GOT3 (cell line): Measurements from ENCODE around the gene DGKQ.
"Not testable (repeated sequence)": the region's sequence is repeated elsewhere in the genome, so short reads cannot be mapped to it uniquely, and the experiment has no call there.

Source experiments
- DNase-seq: peaks from one replicate; lab custom pipeline; 2025; ENCODE audit warnings: mixed read lengths; lab: John Stamatoyannopoulos, UW

Gene DGKQ

DNA sequence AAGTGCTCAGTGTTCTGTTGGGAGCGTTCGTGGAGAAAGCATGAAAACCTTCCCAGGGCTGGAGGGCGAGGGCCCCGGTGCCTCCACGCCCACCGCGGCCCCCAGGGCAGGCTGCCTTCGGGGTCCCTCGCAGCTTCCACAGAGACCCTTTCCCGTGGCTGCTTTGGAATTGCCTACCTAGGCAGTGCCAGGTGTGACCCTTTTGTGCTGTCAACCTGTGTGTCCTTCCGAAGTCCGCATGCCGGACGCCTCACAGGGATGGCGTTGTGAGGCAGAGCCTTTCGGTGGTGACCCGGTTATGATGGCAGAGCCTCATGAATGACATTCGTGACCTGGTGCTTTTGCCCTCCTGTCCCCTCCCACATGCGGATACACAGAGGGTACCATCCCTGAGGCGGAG, 23.7 kb downstream of the DGKQ start:
- no peak for DNase-seq

DNA sequence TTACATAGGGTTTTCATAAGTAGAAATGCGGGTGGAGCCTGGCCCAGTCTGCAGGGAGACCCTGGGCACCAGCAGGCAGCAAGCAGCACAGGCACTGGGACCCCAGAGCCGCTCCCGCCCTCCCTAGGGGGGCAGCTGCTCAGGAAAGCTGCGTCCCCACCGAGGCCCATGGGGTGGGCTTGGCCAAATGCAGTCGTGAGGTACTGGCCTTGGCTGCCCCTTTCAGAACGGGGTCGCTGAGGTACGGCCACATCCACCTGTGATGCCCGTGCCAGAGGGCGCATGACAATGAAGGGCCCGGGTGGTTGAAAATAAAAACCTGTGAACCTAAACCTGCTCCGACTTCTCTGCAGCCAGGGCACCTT, 24.5 kb downstream of the DGKQ start:
- DNase-seq: no peak

DNA sequence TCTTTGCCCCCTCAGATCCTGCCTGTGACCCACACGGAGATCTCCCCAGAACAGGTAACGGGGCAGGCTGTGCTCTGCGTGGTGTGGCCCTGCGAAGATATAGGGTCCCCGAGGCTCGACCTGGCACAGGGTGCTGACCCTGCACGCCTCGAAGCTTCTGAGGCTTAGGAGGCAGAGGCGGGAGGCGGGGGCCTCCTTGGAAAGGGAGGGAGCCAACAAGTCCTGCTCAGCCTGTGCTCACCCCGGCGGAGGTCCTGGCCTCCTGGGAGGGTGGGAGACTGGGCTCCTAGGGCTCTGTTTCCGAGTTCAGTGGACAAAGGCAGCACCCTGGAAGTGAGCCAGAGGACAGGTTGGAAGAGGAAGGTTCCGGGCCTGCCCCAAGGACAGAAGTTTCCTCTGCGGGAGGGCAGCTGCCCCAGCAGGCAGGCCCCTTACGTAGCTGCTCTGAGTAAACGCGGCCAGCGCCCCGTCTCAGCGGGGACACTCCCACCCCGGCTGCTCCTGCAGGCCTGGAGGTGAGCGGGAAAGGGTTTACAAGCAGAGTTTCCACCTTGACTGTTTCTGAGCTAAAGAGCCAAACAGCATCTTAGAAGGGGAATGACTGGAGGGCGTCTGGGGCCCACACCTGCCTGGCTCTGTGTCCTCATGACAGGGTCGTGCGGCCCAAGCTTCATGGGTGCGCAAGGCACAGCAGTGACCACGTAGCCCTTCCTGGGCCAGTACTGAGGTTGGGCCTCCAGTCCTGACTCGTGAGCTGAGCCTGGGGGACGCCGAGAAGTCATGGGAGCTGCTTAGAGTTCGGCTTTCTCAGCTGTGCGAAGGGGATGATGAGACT, 25.1 kb downstream of the DGKQ start:
- no peak for DNase-seq

DNA sequence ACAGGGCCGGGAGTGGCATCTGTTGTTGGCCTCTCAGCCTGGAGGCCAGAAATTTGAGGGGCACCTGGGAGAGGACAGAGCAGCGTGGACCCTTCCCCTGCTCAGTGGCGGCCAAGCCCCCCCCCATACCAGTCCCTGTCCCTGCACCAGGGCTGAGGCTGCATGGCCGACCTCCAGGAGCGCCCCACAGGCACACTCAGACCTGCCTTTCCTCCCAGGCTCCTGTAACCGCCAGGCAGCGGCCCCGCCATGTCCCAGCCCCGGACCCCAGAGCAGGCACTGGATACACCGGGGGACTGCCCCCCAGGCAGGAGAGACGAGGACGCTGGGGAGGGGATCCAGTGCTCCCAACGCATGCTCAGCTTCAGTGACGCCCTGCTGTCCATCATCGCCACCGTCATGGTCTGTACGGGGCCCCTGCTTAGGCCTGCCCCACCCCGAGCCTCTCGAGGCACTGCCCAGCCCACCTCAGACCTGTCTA, 25.8 kb downstream of the DGKQ start:
- DNase-seq: no peak

DNA sequence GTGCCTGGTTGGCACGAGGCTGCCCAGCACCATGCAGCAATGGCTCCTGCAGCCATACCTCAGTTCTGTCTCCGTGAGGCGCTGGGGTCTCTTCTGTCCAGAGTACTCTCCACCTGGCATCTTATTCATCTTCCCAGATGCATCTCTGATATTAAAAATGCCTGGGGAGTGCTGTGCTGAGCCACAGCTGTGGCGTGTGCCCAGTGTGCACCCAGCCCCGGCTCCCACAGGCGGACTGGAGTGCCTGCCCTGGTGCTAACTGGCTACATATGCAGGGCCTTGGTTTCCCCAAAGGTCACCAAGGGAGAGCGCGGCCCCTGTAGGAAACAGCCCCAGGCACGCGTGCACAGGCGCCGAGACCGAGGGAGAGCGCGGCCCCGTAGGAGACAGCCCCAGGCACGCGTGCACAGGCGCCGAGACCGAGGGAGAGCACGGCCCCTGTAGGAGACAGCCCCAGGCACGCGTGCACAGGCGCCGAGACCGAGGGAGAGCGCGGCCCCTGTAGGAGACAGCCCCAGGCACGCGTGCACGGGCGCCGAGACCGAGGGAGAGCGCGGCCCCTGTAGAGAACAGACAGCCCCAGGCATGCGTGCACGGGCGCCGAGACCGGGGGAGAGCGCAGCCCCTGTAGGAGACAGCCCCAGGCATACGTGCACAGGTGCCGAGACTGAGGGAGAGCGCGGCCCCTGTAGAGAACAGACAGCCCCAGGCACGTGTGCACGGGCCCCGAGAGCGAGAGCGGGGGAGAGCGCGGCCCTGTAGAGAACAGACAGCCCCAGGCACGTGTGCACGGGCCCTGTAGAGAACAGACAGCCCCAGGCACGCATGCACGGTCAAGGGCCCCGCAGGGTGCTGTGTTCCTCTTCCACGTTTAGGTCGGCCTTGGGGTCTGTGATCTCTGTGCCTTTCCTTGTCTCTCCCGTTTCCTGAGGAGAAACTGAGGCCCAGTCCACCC, 26.6 kb downstream of the DGKQ start:
- DNase-seq: no peak

DNA sequence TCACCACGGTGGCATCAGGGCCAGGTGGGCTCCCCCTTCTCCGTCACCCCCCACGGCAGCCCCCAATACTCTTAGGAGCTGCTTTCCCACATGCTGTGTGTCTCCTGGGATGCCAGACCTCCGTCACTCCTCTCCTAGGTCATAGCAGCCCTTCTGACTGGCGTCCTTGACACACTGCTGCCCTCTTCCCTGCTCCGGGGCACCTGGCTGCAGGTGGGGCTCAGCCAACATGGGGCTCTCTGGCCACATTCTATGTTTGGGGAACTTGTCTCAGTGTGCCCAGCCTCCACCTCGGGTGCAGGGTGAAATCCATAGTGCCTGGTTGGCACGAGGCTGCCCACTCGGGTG, 27.3 kb downstream of the DGKQ start:
- no peak for DNase-seq

DNA sequence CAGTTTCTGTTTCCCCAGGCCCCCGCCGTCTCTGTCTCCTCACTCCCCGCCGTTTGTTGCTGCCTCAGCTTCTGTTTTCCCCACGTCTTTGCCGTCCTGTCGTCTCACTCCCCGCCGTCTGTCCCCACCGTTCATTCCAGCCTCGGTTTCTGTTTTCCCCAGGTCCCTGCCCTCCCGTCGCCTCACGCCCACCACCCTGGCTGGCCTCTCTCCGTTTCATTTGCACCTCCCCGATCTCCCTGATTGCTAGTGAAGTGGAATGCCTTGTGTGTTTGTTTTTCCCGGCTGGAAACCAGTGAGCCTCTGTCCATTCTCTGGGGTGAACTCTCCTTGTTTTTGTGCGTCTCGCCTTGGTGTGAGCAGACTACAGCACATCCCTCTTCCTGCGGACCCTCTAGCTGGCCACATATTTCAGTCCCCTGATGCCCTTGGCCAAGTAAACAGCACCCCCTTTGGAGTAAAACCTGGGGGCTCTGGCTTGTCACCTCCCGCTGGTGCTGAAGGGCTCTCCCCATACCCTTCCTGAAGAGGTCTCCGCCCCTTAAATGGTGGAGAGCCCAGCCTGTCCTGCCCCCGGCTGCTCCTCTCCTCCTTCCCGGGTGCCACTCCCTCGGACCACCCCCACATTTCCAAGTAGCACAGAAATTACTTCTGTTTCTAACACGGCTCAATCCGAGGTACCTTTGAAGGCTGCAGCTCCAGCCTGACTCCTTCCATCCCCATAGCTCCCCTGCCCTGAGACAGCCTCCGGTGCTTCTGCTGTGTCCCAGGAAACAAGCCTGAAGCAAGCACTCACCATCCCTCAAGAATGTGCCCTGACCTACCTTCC, 27.9 kb downstream of the DGKQ start:
- no peak for DNase-seq

DNA sequence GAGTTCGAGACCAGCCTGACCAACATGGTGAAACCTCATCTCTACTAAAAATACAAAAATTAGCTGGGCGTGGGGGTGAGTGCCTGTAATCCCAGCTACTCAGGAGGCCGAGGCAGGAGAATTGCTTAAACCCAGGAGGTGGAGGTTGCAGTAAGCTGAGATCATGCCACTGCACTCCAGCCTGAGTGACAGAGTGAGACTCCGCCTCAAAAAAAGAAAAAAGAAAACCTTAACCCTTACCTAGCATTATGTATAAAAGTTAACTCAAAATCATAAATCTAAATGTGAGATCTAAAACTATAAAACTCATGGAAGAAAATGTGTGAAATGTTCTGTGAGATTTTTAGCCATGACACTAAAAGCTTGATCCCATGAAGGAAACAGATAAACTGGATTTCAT, 33.9 kb downstream of the DGKQ start:
- DNase-seq: not testable (repeated sequence)

DNA sequence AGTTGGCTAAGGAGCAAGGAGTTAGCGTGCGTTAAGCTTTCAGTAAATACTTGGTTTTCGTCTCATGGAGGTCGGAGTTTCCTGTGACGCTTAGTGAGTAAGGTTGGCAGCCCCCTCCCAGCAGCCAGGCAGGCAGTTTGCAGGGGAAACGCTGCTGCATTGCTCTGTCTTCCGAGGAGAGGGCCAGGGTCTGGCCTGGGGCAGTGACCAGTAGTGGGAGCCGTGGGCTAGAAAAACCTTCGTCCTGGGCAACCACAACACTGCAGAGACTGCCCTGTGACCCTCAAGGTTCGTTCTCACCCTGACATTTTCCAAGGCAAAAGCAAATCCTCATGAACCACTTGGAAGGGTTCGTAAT, 40.7 kb downstream of the DGKQ start:
- DNase-seq: no peak

DNA sequence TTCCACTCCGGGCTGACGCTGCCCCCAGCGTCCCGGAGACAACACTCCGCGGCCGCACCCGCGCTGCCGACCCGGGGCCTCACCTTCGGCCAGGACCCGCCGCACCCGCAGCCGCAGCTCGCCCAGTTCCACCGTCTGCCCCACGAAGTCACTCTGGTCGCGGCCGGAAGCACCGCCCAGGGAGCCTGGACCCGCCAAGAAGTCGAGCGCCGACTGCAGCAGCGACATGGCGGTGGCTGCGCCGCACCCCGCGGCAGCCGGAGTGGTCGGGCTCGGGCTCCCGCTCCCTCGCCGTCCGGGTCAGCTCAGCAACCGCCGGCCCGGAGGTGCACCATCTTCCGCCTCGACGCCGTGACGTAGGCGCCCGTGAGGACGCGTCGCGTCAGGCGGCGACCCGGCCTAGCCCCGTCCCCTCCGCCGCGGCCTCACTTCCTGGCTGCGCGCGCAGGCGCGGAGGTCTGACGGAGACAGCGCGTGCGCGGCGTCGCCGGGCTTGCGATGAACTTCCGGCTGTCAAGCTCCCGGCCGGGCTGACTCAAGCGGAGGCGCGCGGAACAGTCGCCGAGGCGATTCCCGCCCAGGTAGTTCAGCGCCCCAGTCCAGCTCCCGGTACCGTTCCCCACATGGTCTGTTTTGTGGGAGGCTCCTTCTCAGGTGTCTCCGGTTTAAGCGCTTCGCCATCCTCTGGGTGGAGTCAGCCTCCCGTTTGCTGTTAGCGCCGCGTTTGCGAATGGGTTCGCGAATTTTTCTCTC, 41.2 kb downstream of the DGKQ start, which contains the start of the genes GAK and TMEM175:
Gene GAK (minus strand): TSS at position 357 of the 753 bp plus-strand sequence. CDS start 129 bp downstream, at position 228.
Gene TMEM175 (plus strand): TSS at position 501 of the 753 bp plus-strand sequence. CDS start 15,280 bp downstream, outside the sequence.
- peak; percentile 88 for DNase-seq

DNA sequence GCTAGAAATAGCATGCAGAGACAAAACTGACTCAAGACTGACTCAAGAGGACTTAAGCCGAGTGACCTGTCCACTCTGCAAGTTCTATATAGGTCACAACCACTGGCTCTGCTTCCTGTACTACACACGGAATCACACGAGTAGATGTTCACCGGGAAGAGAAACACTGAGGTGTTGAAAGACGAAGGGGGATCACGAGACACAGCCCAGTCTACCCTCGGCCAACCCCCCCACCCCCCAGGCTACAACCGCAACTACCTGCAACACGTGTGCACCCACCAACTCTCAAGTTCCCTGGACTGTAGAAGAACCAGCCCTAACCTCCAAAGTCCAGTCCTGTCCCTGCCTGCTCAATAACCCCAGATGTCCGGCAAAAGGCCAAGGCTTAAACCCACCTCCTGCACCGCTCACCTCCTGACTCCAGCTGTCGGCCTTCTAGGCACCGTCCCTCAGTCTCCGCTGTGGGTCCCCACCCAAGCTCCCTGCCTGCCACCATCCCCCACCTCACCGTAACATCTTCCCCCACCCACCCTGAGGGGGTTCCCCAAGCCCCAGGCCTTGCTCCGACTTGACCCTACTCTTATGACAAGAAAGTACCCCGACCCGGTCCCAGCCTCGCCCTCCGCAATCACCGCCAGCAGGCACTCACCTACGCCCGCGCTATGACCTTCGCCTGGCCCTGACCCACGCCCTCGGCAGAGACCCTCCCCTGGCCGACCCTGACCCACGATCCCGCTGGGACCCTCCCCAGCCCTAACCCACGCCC, 42.0 kb downstream of the DGKQ start:
- DNase-seq: no peak

DNA sequence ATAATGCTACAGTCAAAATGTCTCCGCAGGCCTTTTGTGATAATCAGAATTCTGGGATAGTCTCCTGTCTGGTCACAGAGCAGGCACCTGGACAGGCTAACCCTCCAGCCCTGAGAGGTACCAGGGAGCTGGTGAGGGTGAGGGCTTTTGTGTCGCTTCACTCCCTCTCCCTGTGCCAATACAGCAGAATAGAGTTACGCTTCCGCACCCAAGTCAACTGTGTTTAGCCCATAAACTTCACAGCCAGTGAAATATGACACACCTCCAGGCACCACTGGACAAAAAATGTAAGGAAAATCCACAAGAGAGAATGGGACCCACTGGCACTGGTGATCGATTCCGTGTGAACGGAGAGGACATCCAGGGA, 42.6 kb downstream of the DGKQ start:
- no peak for DNase-seq

DNA sequence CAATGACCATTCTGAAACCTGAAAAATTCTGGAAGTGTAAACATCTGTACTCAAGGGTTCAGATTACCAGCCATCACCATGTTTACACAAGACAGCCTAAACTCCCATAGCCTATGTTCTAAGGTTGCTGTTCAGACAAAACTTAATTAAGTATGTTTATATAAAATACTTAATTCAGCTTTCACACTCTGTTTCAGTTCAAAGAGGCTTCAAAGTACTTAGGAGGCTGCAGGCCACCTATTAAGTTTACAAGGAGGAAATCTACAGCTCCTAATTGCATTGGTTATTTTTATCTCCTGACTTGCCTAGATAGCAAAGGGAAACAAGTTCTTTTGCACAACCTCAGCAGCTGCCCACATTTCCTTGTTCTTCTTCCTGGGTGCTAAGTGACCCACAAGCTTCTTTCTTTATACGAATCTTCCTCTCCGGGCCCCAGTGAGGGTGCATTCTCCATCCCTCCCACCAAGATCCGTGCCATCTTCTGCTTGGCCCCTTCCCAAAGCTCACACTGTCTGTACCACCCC, 43.3 kb downstream of the DGKQ start:
- no peak for DNase-seq

DNA sequence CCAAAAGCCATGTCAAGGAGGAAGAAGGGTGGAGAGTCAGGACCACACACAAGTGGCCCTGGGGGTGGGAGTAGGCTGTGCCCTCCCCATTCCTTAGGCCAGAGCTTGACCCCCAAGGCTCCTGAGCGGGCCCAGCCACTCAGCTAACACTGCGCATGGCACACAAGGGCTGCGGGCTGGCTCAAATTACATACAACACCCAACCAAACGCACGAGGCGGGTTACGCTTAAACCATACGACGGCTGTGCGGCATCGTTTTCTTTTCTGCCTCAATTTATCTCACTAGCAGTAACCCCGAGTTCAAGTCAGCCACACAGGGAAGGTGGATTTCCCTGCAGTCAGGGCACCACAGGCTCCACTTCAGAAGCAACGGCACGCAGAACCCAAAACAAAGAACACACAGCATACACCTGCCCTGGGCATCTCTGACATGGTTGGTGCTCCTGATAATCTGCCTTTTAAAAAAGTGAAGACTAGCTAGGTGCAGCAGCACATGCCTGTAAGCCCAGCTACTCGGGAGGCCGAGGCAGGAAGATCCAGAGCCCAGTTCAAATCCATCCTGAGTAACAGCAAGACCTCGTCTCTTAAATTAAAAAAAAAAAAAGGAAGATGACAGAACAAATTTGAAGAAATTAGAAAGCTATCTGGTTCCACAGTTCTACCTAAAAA, 44.1 kb downstream of the DGKQ start:
- no peak for DNase-seq

DNA sequence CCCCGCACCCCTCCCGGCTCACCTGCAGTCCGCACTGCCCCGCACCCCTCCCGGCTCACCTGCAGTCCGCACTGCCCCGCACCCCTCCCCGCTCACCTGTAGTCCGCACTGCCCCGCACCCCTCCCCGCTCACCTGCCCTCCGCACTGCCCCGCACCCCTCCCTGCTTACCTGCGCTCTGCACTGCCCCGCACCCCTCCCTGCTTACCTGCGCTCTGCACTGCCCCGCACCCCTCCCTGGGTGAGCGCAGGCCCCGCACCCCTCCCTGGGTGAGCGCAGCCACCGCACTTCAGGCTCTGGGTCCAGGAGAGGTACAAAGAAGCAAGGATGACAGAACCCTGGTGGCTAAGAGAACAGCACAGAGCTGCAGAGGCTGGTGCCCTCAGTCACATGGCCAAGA, 45.8 kb downstream of the DGKQ start:
- DNase-seq: not testable (repeated sequence)

DNA sequence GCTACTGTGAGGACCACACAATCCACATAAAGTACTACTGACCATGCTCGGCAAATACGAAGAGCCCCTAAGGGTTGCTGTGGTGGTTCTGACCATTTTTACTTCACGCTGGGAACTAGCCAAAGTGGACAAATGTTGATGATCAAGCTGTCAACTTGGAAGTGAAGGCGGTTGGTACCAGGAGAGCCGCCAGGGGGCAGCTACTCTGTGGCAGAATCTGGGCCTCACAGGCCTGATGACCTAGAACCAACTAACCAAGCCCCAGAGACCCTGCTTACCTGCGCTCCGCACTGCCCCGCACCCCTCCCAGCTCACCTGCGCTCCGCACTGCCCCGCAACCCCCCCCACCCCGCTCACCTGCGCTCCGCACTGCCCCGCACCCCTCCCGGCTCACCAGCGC, 46.8 kb downstream of the DGKQ start:
- DNase-seq: no peak

DNA sequence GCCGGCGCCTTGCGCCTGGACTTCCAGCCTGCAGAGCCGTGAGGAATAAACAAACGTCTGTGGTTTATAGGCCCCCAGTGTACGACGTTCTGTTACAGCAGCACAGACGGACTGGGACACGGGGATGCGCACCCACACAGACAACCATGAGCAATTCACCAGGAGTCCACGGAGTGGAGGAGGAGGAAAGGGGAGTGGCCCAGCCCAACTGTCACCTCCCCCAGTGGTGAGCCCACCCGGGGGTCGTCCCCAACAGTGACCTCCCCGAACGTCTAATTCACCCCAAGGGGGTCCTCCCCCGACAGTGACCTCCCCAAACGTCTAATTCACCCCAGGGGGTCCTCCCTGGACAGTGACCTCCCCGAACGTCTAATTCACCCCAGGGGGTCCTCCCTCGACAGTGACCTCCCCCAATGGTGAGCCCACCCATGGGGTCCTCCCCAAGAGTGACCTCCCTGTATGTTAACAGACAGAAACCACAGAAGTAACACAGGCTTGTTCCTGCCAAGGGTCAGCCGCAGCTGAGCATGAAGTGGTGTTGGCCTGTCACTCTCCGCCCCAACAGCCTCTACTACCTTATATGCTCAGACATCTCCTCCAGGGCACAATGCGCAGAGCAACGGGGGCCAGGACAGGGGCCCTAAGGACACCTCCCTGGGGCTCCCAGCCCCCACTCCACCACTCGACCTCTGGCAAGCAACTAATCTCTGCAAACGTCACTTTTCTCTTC, 47.4 kb downstream of the DGKQ start:
- DNase-seq: no peak

DNA sequence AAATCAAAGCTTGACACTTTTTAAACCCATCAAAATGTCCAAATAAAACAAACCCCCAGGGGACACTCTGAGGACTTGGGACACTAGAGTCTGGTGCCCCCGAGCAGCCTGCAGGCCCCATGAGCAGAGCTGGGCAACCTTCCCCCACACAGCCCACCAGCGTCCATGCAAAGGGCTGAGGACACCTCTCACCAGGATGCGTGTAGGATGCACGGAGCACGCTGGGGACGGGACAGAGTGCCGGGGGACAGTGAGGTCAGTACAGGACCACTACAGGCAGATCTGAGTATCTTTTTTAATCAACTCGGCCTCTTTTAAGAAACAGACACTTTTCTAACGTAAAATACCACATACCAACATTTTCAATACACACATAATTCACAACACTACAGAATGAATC, 48.2 kb downstream of the DGKQ start:
- DNase-seq: no peak
